ENCODE measurements around the gene GTF3C2. TPM values are rescaled to one million over a fixed set of nuclear protein-coding genes. Genes with fewer than 3 reads are reported as not detected.
A peak's percentile ranks its signal among the peaks of the same experiment; 100 is the strongest.

The GTF3C2 gene
- total RNA-seq, 1 donor from 2014 or later: 76.2 TPM

DNA sequence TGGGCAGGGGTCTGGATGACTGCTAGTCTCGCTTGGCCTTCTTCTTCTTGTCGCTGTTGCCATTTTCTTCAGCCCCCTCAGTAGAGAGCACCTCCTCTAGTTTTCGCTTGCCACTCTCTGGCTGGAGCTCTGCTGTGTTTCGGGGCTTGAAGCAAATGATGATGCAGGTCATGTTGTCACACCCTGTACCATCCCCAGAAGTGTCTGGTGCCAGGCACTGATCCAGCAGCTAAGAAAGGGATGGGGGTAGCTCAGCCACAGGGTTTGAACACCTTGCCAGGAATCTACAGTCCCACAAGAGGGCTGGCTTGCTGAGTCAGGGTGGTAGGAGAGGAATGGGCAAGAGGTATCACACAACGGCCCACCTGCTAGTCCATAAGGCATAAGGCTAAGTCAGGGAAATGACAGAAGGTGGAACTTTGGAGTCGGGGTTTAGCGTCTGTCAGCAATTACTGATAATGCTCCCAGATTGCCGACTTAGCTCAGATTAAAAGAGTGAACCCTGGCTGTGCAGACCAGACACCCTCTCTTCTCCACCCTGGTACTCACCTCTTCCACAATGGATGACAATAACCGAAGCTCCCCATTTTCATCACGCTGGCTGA is 25.1 kb upstream of the GTF3C2 start:
- Histone ChIP-seq H3K4me1 (peaks cover 0 to 16% of the 10 kb centered on the region in 2 donors), H3K4me3 (peak overlapping the region in 1 of 2 donors; percentile 89), H3K27ac (peak overlapping the region; percentile 89 to 90), H3K27me3 (no peaks in the 10 kb centered on the region), H3K9me3 (no peaks in the 10 kb centered on the region), H3K36me3 (peaks cover 50 to 60% of the 10 kb centered on the region in 2 donors)
- no peak for DNase-seq (ENCODE audit: low spot score in 2 of 2)
- TF ChIP-seq, protein P1, sequence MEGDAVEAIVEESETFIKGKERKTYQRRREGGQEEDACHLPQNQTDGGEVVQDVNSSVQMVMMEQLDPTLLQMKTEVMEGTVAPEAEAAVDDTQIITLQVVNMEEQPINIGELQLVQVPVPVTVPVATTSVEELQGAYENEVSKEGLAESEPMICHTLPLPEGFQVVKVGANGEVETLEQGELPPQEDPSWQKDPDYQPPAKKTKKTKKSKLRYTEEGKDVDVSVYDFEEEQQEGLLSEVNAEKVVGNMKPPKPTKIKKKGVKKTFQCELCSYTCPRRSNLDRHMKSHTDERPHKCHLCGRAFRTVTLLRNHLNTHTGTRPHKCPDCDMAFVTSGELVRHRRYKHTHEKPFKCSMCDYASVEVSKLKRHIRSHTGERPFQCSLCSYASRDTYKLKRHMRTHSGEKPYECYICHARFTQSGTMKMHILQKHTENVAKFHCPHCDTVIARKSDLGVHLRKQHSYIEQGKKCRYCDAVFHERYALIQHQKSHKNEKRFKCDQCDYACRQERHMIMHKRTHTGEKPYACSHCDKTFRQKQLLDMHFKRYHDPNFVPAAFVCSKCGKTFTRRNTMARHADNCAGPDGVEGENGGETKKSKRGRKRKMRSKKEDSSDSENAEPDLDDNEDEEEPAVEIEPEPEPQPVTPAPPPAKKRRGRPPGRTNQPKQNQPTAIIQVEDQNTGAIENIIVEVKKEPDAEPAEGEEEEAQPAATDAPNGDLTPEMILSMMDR (IDR thresholded peaks at IDR 0.05): no peak
- intact Hi-C loops (cut with DNase I): loop anchor here (2.0 kb wide), 2 partner anchors 27 to 47 kb away; partner anchors contain the start of genes NRBP1 and PPM1G

DNA sequence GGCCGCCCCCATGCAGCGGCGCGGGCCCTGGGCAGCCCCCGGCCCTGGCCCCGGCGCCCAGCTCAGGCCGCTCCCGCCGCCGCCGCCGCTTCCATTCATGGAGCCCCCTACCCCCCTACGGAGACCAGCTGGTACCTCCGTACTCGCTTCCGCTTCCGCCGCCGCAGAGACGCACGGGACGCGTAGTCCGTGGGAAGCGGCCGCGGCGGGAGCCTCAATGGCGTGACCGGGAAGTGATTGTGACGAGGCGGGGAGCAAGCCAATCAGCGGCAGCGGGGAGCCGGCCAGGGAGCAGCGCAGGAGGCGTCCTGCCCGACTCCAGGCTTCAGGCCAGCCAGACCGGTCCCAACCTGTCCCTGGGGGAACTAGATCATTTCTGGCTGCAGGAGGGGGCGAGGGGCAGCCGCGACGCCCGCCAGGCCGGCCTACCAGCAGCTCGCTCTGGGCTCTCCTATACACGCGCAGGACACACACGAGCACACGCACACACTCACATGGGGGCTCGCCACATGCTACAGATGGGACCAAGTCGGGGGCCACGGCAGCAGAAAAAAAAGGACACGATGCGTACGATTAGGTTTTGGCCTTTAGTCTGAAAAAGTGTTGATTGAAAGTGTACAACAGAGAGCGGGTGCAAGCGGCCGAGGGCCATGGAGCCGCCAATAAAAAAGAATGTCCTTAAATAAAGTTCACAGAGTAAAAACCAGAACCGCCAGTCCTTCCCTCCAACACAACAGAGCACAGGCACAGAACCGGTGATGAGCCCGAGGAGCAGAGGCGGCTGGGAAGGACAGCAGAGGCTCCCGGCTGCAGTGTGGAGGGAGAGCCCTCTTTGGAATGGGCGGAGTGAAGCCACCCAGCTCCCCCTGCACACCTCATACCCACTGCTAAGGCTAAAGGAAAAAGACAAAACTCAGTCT is 24.3 kb upstream of the GTF3C2 start, which contains the start of gene ZNF513:
TSS of gene ZNF513 (minus strand) at position 109 of the 920 bp plus-strand sequence. CDS start 208 bp downstream, outside the sequence.
- Histone ChIP-seq H3K9me3 (no peaks in the 10 kb centered on the region), H3K27ac (peak within 1 kb of the TSS; percentile 89 to 90), H3K4me3 (peak within 1 kb of the TSS; percentile 89 to 96), H3K27me3 (no peaks in the 10 kb centered on the region), H3K4me1 (peaks cover 0 to 16% of the 10 kb centered on the region in 2 donors), H3K36me3 (peaks cover 56 to 65% of the 10 kb centered on the region in 2 donors)
- peak; percentile 79 to 98 for DNase-seq (ENCODE audit: low spot score in 2 of 2)
- TF ChIP-seq, protein P1 (IDR thresholded peaks at IDR 0.05): no peak
- intact Hi-C loops (cut with DNase I): loop anchor here (1.0 to 2.0 kb wide), 4 partner anchors 11 to 48 kb away; partner anchors contain the start of genes EIF2B4, GTF3C2, NRBP1 and PPM1G

DNA sequence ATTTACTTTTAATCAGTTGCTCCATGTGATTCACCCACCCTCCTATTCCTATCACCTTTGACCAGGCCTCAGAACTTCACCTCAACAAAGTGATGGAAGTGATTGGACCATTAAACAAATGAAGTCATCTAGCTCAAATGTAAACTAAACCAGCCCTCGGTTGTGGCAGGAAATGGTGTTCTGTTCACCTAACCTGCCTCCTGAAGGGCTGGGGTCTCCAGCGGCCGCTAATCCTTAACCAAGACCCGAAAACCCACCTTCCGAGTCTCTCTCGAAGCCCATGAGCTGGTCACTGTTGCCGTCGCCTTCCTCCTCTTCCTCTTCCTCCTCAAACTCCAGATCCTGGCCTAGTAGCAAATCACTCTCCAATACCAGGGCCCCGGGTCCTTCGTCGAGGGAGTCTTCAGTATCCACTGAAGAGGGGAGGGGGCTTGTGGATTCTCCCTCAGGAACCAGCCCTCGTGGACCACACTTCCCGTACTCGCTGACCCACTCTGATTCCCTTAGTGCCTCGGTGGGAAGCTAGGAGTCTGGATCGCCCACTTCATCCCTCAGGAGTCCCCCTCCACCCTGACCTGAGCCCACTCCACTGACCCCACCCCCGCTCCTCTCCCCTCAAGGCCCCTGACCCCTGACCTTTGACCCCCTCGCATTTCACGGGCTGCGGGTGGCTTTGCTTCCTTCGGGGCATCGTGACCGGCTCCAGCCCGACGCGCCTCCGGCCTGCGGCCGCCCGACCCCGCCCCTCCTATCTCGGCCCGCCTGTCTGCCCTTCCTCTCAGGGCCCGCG is 23.5 kb upstream of the GTF3C2 start:
- Histone ChIP-seq H3K4me3 (peak overlapping the region; percentile 89 to 96), H3K27me3 (no peaks in the 10 kb centered on the region), H3K36me3 (peaks cover 56 to 65% of the 10 kb centered on the region in 2 donors), H3K4me1 (peaks cover 0 to 16% of the 10 kb centered on the region in 2 donors), H3K9me3 (no peaks in the 10 kb centered on the region), H3K27ac (peak overlapping the region; percentile 89 to 90)
- peak in 1 of 2 donors; percentile 88 for DNase-seq (ENCODE audit: low spot score in 2 of 2)
- intact Hi-C loops (cut with DNase I): loop anchor here (1.0 to 2.0 kb wide), 4 partner anchors 10 to 49 kb away; partner anchors contain the start of genes EIF2B4, GTF3C2, NRBP1 and PPM1G
- TF ChIP-seq, protein P1 (IDR thresholded peaks at IDR 0.05): no peak

DNA sequence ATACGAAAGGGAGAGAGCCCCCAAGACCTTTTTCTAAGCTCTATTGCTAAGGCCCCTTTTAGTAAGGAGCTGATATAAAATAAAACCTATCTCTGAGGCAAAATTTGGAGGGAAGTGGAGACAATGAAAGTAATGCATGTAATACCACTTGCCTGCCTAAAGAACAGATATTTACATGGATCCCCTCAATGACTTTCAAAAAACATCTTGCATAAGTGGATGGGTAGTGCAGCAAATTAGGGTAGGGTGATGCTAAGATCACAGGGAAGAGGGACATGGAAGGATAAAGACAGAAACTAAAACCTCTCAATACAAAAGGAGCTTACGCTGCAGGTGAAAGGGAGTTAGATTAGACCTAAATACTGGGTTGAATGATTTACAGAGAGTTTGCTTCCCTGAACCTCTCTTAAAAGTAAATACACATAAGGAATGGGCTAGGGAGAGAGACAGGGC is 22.8 kb upstream of the GTF3C2 start:
- intact Hi-C loops (cut with DNase I): no loop called here
- Histone ChIP-seq H3K4me3 (peak overlapping the region; percentile 89 to 96), H3K9me3 (no peaks in the 10 kb centered on the region), H3K27me3 (no peaks in the 10 kb centered on the region), H3K4me1 (peaks cover 0 to 16% of the 10 kb centered on the region in 2 donors), H3K36me3 (peaks cover 57 to 65% of the 10 kb centered on the region in 2 donors), H3K27ac (peak overlapping the region; percentile 89 to 90)
- TF ChIP-seq, protein P1 (IDR thresholded peaks at IDR 0.05): no peak
- no peak for DNase-seq (ENCODE audit: low spot score in 2 of 2)

DNA sequence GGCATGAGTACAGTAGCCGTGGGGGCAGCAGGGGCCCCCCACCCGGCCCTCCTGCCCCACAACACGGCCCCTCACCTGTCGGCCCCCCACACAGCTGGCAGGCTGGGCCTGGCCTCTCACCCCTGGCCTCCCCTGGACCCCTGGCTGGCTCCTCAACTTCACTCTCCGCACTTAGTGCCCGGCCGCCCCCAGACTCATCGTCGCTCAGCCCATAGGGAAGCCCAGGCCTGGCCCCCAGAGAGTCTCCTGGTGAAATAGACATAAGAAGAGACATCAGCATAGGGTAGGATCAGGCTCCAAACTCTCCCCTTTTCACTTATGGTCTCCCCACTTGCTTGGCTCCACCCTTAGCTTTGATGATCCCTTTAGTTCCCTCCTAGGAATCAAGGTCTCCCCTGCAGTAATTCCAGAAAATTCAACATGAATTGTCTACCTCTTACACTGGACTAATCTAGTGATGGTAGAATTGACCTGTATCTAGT is 22.3 kb upstream of the GTF3C2 start:
- intact Hi-C loops (cut with DNase I): no loop called here
- DNase-seq (ENCODE audit: low spot score in 2 of 2): no peak
- Histone ChIP-seq H3K4me1 (peaks cover 0 to 16% of the 10 kb centered on the region in 2 donors), H3K9me3 (no peaks in the 10 kb centered on the region), H3K27ac (no peak overlapping the region), H3K27me3 (no peaks in the 10 kb centered on the region), H3K4me3 (no peak overlapping the region), H3K36me3 (peaks cover 57 to 65% of the 10 kb centered on the region in 2 donors)
- TF ChIP-seq, protein P1 (IDR thresholded peaks at IDR 0.05): no peak
